GM18511 (cell line): ENCODE measurements around the gene OR51S1.
"Not testable (repeated sequence)": the region's sequence is repeated elsewhere in the genome, so short reads cannot be mapped to it uniquely, and the experiment has no call there.

Experiments used
- ATAC-seq: cut with Tn5 transposase; IDR thresholded peaks from one replicate; pipeline ENCODE4 v1.9.1; 2021; ENCODE audit warnings: mild to moderate bottlenecking, moderate library complexity; ENCODE audit not compliant: unreplicated experiment

The OR51S1 gene

DNA sequence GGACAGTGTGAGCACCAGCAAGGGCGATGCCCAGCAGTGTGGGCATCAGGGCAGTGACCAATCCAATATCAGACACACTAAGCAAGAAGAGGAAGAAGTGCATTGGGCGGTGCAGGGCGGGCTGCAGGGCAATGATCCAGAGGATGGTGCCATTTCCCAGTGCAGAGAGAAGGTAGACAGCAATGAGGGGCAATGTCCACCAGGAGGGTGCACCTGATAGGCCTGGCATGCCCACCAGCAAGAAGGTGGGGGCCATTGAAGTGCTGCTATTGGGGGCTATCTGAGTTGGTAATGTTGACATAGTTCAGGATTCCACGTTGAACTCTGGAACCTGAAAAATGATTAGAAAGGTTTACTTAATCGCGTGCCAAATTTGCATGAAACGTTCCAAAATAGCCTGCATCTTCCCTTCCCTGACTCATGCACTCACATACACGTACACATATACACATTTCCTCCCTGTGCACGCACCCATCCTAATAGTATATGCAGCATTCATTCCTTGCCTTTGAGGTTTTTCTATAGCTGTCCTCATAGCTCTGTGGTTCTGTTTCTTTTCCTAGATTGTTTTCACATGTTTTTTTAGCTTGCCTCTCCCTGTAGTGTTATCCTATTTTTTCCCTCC lies at the start of gene OR51S1:
TSS of gene OR51S1 (minus strand) at position 301 of the 625 bp plus-strand sequence. CDS start at position 301, 0 bp downstream.
- ATAC-seq, result no peak

DNA sequence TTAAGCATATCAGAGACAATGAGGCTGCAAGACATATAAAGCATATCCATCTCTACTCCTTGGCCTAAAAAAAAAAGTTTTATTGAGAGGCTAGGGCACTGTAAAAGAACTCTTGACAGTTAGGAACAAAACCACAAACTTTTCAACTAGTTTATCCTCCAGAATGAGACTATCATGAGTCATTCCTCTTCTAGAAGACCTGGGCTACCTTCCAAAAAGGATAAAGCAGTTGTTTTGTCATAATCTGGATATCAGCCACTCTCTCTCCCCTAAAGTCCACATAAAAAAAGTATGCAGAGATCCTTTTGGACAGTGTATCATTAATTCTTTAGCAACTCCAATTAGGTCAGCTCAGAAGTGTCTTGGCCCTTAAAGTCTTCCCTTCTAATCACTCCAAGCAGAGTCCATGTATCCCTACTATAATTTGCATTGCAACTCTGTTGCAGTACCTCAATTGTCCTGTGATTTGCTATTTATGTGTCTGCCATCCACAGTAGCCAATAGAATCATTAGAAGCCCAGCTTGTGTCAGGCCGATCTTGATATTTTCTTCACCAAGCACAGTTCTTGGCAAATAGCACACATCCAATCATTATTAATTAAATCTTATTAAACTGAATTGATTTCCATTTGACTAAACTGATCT lies 43.1 kb upstream of the OR51S1 start:
- no peak for ATAC-seq

DNA sequence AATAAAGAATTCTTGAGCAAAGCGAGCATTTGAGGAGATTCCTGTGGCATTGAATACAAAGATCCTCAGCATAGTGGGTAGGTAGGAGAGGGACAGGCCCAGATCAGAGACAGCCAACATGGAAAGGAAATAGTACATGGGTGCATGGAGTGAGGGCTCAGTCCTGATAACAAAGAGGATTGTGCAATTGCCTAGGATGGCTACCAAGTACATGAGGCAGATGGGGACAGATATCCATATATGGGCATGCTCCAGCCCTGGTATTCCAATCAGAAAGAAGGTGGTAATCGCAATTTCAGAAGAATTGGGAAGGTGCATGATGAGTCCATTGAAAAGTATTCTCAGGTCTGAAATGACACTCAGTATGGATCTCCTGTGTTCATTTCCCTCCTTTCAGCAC lies 41.3 kb upstream of the OR51S1 start:
- ATAC-seq, result no peak

- ATAC-seq, result no peak
Observed at GRCh38 chr11:4887591-4887990, 38.6 kb upstream of the OR51S1 start.

- no peak for ATAC-seq
Observed at GRCh38 chr11:4886186-4886585, 37.2 kb upstream of the OR51S1 start.

- no peak for ATAC-seq
Observed at GRCh38 chr11:4884361-4884760, 35.4 kb upstream of the OR51S1 start.

DNA sequence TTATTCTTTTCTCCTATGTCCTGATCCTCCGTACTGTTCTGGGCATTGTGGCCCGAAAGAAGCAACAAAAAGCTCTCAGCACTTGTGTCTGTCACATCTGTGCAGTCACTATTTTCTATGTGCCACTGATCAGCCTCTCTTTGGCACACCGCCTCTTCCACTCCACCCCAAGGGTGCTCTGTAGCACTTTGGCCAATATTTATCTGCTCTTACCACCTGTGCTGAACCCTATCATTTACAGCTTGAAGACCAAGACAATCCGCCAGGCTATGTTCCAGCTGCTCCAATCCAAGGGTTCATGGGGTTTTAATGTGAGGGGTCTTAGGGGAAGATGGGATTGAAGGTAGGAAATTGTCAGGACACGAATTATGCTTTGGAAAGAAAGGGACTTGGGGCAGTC lies 33.5 kb upstream of the OR51S1 start:
- ATAC-seq, result no peak

DNA sequence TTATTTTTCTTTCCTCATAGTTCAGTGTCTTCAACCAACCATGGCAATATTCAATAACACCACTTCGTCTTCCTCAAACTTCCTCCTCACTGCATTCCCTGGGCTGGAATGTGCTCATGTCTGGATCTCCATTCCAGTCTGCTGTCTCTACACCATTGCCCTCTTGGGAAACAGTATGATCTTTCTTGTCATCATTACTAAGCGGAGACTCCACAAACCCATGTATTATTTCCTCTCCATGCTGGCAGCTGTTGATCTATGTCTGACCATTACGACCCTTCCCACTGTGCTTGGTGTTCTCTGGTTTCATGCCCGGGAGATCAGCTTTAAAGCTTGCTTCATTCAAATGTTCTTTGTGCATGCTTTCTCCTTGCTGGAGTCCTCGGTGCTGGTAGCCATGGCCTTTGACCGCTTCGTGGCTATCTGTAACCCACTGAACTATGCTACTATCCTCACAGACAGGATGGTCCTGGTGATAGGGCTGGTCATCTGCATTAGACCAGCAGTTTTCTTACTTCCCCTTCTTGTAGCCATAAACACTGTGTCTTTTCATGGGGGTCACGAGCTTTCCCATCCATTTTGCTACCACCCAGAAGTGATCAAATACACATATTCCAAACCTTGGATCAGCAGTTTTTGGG lies 33.0 kb upstream of the OR51S1 start, which contains the start of gene OR51T1:
TSS of gene OR51T1 (plus strand) at position 41 of the 641 bp plus-strand sequence. CDS start at position 41, 0 bp downstream.
- ATAC-seq, result no peak

DNA sequence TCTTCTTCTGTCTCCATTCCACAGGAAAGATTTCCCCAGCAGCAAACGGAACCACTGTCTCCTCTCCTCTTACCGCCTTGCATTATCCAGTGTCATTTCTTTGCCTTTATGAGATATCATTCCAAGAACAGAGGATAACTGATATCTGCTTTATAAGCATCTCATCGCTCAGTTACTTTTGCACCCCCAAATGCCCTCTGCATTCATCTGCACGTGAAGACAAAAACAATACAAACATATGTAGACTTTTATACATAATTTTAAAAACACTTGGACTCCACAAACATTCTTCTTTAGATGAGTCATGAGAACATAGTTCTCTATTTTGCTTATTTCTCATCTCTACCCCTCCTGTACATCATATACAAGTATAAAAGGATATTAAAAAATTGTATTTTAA lies 32.2 kb upstream of the OR51S1 start:
- ATAC-seq, result no peak

GRCh38 chr11:4865855-4866254 lies 16.8 kb upstream of the OR51S1 start:
- no peak for ATAC-seq

- no peak for ATAC-seq
Observed at GRCh38 chr11:4863876-4864275, 14.9 kb upstream of the OR51S1 start.

DNA sequence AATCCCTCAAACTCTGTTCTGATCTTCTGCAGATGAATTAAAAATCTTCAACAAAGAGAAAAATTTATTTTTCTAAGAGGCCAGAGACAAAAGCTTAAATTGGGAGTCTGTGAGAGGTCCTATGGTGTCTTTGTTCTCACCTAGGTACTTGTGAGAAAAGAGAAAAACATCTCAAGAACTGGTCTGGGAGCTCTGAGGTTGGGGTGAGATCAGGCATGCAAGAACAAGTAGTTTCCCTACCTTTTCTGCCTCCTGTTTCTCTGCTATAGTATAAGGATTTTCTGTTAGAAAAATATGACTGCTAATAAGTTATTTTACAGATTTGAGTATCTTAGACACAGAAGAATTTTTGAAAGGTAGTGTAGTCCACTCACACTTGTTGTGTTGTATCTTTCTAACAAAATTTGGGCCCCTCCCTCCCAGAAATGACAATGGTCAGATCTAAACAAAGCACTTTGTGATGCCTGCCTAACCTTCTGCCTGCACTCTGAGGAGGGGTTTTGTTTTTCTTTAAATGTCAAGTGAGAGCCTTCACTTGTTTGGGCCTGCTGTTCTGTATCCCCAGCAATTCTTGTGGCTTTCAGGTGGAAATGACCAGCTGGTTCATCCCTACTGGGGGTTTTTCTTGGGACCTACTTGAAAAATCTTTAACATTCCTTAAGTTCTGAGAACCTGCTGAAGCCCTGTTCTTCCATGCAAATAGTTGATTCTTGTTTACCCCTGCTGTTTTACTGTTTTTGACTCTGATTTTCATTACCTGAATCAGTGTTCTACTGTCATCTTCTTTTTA lies 13.6 kb upstream of the OR51S1 start:
- ATAC-seq, result no peak

DNA sequence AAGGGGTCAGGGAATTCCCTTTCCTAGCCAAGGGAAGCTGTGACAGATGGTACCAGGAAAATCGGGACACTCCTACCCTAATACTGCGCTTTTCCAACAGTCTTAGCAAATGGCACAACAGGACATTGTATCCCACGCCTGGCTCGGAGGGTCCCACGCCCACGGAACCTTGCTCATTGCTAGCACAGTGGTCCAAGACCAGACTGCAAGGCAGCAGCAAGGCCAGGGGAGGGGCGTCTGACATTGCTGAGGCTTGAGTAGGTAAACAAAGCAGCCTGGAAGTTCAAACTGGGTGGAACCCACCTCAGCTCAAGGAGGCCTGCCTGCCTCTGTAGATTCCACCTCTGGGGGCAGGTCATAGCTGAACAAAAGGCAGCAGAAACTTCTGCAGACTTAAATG lies 5.3 kb upstream of the OR51S1 start:
- ATAC-seq, result not testable (repeated sequence)

GRCh38 chr11:4851033-4851432 lies 2.0 kb upstream of the OR51S1 start:
- no peak for ATAC-seq

- ATAC-seq, result no peak
Observed at GRCh38 chr11:4839851-4840549, 9.0 kb downstream of the OR51S1 start.

- no peak for ATAC-seq
Observed at GRCh38 chr11:4830909-4831308, 18.1 kb downstream of the OR51S1 start.

- ATAC-seq, result no peak
Observed at GRCh38 chr11:4830346-4830745, 18.7 kb downstream of the OR51S1 start.

DNA sequence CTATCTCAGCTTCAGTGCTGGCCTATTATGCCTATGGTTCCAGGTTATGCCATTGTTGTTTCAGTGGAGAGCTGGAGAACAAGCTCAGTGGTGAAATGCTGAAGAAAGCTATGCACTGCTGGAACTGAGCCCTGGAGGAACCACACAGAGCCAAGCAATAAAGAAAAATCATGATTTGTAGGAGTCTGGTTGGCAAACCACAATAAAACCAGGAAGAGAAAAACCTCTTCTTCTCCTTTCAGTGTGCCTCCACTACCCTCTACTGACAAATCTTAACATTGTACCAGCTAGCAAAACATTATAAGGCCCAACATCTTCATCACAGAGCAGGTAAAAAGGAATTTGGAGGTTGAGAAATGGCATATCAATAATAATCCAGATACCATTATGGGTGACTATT lies 22.6 kb downstream of the OR51S1 start:
- ATAC-seq, result no peak

DNA sequence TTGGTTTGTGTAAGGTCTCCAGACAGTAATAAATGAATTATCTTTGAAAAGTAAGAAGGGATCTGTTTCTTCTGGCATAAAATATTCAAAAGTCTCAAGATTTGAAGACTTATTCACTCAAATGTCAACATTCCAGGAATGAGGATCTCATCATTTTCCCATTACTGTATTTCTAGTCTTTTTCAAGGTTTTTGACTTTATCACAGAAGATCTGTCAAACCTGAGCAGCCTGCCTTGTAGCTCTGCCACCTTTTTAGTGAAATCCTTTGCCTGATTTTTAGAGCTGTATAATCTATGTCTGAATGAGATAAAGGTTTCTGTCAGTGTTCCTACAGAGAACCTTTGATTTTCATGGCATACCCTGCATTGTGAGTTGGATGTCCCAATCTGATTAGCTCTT lies 23.9 kb downstream of the OR51S1 start:
- no peak for ATAC-seq

DNA sequence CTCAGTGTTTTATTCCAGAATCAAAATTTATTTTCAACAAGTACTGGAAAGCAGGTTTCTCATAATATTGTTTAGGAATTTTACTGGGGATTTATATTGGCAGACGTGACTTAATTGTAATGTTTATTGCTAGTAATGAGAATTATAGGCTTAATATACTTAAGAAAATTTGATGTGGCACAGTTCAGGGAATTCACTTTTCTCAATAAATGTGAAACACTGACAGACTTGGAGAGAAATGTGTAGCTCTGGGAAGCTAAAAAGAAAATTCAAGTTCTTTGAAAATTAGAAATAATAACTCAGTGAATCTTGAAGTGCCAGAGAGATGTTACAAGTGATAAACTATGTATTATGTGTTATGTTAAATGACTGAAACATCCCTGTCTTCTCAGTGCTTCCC lies 28.0 kb downstream of the OR51S1 start, which contains the start of gene OR51F2:
TSS of gene OR51F2 (plus strand) at position 301 of the 400 bp plus-strand sequence. CDS start 101 bp downstream, outside the sequence.
- no peak for ATAC-seq

GRCh38 chr11:4809246-4809645 lies 39.8 kb downstream of the OR51S1 start:
- ATAC-seq, result no peak
